HG03108 (cell line): Measurements from ENCODE around the gene HLCS.

Experiments used
- ATAC-seq: cut with Tn5 transposase; IDR thresholded peaks from one replicate; pipeline ENCODE4 v1.9.1; 2021; ENCODE audit warnings: moderate library complexity; ENCODE audit not compliant: unreplicated experiment

The HLCS gene

DNA sequence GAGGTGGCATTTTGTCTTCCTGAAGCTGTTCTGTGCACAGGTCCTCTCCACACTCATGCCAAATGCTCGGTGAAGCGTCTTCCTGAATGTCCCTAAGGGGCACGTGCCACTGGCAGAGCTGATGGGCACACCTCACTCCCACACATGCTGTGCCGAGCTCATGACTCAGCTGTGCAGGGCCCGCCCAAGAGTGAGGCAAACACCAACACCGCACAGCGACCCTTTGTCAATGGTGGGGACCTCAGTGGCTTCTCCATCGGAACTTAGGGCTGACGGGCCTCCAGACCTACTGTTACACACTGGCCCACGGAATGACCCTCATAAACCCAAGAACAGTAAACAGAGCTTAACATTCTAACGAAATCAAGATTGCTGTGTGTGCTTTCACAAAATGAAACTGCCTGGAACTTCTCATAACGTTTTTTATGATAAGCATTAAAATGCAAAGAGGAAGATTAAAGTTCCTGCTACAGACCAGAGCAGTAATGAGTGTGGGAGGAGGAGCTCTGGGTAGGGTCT lies 178.3 kb downstream of the HLCS start:
- ATAC-seq = no peak

DNA sequence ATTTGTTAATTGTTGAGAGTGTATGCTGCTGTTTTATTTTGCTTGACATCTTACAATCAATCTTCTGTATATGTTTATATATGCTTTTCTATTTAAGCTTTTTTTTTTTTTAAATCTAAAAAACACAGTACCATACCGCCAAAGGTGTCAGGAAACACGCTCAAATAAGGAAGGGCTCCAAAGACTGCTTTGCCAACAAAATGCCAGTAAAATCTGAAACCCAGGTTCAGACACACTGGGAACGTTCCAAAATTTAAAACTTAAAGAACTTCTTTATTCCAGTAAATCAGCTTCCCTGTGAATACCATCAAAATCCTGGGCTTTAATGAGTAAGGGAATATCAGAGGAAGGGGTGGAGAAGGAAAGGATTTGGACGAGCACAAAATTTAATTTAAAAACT lies 180.3 kb downstream of the HLCS start:
- no peak for ATAC-seq

DNA sequence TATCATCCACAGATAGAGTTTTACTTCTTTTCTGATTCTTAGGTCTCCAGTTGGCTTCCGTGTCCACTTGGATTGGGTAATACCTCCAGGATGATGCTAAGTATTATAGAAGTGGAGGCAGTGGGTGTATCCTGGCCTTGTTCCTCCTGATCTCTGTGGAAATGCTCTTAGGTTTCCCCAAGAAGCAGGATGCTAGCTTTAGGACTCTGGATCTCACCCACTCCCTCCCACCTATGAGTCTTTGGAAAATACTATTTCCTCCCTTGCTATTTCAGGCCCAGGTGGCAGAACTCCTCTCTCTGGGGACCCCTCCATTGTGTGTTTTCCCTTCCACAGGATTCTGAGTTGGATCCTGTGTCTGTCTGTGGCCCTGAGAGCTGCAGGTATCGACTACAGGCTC lies 180.9 kb downstream of the HLCS start:
- no peak for ATAC-seq

DNA sequence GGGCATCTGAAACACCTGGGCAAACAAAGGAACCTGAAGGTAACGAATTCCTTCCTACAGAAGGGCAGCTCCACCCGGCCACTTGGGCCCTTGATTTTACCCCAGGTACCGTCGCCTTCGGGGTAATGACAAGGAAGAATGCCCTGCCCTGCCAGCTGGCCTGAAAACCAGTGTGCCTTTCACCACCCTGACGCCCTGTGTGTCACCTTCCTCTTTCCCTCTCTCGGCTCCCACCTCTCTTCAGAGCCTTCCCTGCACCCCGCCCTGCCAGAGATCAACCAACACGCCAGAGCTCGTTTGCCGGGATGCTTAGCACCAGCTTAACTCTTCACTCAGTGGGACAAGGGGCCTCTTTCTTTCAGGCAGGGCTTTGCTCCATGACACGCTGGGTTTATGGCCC lies 181.5 kb downstream of the HLCS start:
- no peak for ATAC-seq

DNA sequence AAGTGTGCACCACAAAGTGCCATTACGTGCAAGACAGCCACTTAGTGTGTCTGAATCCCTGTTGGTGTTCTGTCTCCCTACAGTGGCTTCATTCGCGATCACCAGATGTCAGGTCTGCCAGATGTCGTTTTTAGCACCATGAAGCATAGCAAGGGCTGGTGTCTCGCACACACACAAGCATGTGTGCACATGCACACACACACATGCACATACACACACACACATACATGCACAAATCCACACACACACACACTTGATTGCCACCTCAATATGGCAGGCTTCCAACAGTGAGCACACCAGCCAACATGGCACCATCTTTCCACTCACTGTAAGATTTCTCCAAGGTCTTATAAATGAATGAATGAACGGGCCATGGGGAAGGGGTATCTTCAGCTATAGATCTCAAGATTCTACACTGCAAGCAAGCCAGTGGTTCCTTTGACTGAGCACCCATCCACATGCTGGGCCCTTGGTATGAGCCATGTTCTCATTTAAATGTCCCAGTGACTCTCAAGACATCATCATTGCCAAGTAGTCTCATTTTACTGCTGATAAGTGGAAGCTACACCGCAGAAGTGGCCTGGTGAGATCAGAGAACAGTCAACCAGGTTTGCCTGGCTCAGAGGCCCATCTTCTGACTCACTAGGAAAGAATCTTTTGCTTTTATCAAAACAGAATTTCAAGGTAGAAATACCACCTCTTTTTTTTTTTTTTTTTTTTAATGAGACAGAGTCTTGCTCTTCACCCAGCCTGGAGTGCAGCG lies 182.7 kb downstream of the HLCS start:
- no peak for ATAC-seq

DNA sequence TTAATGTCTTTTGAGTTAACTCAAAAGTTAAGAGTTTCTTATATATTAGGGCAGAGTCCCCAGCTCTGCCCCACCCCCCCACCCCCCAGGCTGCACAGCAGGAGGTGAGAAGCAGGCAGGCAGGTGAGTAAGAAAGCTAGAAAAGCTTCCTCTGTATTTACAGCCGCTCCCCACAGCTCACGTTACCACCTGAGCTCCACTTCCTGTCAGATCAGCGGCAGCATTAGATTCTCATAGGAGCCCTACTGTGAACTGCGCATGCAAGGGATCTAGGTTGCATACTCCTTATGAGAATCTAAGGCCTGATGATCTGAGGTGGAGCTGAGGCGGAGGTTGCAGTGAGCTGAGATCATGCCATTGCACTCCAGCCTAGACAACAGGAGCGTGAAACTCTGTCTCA lies 185.6 kb downstream of the HLCS start:
- no peak for ATAC-seq

DNA sequence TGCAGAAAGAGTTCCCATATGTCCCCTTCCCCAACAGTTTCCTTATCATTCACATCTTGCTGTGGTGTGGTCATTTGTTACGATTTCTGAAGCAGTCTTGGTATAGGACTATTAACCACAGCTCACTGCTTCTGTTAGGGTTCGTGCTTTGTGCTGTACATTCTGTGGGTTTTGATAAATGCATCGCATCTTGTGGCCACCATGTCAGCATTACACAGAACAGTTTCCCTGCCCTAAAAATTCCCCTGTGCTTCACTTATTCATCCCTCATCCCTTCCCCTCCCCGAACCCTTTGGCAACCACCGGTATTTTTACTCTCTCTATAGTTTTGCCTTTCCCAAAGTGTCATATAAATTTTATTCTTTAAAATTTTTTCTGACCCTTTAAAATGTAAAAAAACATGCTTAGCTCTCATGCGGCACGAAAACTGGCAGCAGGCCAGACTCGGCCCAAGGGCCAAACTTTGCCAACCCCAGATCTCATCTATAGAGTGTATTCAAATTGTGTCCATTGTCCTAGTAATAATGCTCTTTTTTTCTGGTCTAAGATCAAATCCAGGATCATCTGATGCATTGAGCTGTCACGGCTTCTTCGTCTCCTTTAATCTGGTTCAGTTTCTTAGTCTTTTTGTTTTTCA lies 189.4 kb downstream of the HLCS start:
- no peak for ATAC-seq

DNA sequence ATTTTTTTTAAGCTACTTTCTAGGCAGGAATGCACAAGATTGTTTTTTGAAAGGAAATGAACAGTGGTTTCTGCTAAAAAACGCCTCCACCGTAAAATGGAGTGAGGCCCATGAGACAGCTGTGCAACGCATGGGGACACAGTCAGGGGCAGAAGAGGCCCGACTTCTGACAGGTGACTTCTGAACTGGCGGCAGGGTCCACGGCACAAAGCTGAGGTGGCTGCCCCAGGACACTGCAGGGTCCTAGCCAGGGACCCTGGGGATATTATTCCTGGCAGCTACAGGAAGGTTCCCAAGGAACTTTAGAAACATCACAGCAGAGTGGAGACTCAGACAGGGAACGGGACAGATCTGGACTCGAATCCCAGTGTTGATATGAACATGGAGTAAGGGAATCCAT lies 192.5 kb downstream of the HLCS start:
- no peak for ATAC-seq

DNA sequence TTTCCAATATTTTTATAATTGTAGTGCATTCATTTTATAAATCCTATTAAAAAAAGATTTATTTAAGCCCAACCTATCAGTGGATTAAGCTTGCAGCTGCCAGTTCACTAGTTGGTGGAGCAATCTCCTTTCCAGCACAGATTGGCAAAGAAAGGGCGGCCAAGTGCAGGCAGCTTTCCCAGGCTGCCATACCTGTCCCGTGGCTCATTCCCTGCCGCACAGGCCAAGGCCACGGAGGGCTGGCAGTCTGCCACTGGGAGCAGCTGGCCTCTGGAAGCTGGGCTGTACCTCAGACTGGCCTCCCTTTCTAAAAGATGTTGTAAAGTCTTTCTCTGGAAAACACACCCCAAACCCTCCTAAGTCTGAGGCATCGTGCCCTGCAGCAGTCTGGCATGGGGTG lies 193.4 kb downstream of the HLCS start:
- ATAC-seq = no peak

DNA sequence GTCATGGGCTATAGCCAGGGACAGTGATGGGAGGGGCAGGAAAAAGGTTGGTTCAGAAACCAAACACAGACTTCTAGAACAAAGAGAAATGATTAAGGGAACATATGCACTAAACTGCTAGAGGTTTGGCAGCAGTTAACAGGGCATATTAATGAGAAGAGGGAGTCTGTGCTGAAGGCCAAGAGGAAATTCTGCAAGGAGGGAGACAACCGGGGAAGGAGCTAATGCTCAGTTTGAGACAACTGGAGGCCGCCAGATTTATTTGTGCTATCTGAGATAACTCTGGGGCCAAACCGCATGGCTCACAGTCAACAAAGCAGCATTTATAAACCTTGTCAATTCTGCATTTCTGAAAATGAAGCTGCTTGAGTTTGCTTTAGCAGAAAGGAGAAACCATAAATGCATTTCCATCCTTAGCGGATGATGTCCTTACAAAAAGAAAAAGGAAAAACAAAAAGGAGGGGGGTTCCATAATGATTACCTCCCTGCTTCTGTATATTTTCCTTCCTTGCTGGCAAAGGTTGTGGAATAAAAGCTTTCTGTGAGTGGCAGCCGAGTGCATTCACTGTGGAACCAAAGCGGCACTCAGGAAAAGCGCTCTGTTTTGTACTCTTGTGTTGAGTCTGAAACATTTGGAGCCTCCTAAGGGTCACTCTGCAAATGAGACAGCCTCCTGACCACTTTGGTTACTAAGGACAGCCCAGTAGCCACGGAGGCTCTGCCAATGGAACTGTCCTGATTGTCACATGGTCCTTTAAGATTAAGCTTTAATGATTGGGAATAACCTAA lies 197.2 kb downstream of the HLCS start:
- ATAC-seq = no peak

DNA sequence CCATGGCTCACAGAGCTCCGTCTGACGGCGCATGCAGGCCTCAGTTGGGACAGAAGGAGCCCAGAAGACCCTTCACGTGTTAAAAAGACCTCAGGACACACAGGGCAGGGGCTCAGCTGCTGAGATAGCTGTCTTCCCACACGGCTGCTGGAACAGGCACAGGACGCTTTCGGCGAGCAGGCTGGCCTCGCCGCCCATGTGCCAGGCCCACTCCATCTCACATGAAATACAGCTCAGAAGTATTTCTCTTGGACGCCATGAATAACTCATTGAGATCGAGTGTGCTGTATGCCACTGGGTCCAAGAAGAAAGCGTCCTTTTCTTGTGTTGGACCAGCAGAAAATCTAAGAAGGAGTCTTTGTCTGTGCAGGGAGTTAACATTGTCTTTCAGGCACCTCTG lies 198.0 kb downstream of the HLCS start:
- no peak for ATAC-seq

DNA sequence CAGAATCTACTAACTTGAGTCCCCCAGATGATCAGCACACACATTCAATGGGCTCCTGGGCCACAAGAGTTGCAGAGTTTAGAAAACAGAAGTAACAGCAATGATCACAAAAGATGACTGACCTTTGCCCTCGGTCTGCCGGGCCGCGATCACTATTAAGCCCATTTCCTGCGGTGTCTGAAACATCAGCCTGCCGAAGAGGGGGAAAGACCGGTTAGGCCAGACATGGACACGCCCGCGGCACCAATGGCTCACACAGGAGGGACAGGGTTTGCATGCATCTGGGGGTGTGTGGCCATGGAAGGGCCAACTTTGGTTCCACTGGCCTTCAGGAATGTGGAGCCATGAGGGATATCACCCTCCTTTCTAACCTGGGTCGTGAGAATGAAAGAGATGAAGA lies 199.4 kb downstream of the HLCS start:
- ATAC-seq = no peak

DNA sequence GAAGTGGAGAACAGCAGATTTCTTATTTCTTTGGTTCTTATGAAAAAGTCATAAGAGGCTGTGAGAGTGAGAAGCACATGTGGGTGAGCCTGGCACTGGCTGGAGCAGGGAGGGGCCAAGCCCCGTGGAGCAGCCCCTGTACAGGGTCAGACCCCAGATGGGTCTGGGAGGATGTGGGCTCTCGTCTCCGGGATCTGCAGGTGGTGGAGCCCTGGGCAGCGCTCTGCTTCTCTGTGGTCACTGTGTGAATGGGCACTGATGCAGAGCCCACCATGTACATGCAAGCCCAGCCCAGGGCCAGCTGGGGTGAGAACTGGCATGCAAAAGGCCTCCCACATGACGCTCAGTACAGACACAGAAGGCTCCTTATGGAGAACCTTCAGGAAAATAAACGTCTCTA lies 200.0 kb downstream of the HLCS start:
- ATAC-seq = no peak

DNA sequence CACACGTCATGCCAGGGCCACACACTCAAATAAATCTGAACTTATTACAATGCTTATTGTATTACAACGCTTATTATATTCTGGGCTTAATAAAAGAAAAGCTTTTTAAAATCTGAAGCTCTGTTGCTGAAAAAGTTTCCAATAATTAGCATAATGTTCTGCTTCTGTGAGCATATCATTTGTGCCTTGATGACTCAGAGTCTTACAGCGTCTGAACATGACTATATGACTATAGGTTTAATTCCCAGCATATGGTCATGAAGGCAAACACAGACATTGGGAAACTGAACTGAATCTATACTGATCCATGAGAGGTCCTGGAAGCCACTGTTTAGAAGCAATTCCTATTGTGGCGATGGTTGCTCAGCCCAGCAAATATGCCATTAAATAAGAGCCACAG lies 201.2 kb downstream of the HLCS start:
- no peak for ATAC-seq

DNA sequence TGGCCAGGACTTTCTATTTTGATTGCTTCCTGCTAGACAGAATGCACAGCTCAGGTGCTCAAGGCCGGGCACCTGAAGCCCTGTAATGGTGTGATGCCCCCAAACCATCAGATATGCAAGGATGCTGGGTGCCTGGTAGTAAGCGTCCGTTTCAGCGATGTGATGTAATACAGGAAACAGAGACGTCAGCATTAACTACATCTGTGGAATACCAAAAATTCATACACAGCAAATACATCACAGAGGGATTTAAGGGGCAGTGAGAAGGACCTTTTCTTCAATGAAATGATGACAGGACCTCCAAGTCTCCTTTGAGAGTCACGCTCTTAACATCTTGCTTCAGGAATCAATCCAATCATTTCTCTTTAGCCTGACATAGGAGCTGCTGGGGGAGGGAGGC lies 203.2 kb downstream of the HLCS start:
- ATAC-seq = no peak

DNA sequence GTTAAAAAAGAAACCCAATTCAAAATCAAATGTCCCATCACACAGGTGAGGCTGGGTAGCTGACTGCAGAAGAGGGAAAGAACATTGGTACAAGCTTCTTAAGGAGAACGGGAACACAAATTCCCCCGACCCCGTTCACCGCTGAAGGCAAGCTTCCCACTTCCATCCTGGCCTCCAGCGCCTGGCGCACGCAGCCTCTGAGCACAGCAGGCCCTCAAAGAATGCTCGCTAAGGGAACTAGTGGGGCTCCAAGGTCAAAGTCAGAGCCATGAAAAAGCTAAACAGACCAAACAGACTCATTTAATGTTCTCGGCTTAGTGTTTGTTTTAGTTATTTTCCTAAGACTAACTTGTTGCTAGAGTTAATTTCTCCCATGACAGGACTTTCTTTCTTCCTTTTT lies 203.8 kb downstream of the HLCS start:
- no peak for ATAC-seq

DNA sequence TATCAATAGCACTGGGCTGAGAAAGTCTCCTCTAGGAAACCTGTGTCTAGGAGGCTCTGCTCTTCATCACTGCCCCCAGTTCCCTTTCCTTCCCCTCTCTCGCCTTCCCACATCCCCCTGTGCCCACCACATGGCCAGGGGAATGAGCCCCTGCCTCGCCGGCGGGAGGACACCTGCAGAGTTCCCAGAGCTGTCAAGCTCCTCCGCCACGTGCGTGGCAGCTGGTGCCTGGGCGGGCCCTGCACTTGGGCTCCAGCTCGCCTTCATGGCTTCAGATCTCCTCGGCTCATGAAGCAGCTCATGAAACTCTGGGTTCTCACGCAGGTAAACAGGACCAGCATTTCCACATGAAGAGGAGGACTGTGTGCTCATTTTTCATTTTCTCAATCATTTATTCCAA lies 204.8 kb downstream of the HLCS start:
- ATAC-seq = no peak

DNA sequence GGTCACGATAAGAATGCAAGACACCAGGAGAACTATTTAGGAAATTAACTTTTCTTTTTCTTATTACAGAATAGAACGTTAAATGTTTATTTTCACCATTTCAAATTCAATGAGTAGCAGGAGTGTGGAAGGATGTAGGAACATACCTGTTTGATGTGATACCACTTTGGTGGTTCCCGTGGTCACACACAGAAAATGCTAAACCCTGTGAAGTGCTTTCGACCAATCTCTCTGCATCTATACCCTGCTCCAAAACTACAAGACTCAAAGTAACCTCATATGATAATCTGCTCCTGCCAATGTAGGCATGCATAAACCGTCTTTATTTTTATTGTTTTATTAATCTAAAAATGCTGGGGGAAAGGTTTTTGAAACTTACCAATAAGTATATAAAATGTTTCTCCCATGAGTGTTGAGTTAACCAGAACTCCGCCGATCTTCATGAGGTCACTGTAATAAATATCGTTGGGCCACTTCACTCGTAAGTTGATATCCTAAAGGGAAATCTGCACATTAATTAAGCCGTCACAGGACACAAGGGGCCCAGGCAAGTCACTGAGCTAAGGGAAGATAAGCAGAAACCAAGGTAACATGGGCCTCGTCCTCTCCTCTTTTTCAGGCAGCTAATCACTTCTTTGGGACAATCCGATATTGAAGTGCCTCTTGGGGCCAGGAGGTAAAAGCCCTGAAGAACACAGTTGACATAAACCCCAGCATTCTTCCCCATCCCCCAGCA lies 207.0 kb downstream of the HLCS start:
- ATAC-seq = no peak

DNA sequence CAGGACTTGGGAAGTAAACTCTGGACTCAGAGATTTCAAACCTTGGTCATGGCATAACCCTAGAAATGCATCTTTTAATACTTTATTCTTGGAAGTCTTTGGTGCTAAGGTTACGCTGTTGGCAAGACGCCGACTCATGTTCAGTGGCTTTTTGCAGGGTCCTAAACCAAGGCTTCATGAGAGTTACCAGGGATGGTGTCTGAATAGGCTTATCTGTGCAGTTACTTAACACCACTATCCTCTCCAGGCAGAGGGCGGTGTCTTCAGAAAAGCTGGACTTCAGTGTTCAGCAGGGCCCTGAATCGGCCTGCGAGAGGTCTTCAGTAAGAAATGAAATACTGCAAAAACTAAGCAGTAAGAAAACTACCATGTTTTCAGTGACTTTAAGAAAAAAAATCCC lies 209.3 kb downstream of the HLCS start:
- ATAC-seq = no peak

DNA sequence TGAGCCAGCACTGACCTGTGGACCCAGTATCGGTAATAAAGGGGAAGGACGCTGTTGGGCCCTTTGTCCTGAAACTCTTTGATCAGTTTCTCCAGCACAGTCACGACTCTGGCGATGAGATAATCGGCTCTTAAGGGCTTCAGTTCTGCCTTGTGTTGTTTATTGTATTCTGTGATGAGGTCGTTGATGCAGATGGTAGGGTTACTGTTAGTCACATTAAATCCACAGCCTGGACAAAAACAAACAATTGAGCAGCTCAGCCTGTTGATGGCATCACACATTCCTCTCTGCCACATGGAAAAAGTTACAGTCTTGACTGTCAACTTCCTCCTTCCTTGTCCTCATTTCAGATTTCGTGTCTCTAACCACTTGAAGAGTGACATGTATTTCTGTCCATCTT lies 209.9 kb downstream of the HLCS start:
- no peak for ATAC-seq

DNA sequence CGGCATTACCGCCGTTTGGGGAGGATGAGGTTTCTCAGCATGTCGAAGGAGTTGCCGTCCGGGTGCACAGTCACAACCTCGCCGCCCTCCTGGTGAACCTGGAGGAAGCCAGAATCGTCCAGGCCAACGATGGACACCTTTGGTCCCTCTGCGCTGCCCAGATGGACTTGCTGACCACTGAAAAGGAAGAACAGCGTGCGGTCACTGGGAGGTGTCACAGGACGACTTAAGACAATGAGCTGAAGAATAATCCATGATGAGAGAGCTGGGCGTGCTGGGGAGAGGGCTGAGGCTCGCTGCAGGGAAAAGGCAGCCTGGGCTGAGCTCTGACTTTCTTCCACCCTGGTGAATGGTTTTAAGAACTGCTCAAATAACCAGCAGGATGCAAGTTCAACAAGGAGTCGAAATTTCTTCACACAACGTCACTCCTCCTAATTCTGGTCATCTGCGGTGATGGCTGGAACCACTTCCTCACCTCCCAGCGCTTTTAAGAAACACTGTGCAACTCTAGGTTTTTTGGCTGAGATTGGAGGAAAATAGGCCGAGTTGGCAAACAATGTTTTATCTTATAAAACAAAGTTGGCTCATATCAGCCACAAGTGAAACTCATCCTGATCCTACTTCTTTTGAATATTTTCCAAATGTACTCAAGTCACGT lies 212.1 kb downstream of the HLCS start:
- ATAC-seq = no peak
